Duodenal mucosa (tissue), 2 donors: Measurements from ENCODE around the gene PHF10.

Experiments
- H3K27ac ChIP-seq: one replicate; pipeline ENCODE4 v1.7.0; 2013; ENCODE audit warnings: low read depth, low read length
- H3K27me3 ChIP-seq, 2 donors: one replicate each; pipeline ENCODE4 v1.7.0; 2013; ENCODE audit warnings: low read length in 2 of 2, control low read depth in 1 of 2; ENCODE audit not compliant: insufficient read depth in 2 of 2, control insufficient read depth in 1 of 2
- H3K36me3 ChIP-seq, 2 donors: one replicate each; pipeline ENCODE4 v1.7.0; 2013; ENCODE audit warnings: low read length in 2 of 2, control low read depth in 1 of 2; ENCODE audit not compliant: insufficient read depth in 2 of 2, control insufficient read depth in 1 of 2
- H3K4me1 ChIP-seq, 2 donors: one replicate each; pipeline ENCODE4 v1.7.0; 2013; ENCODE audit warnings: low read length in 2 of 2, control low read depth in 1 of 2; ENCODE audit not compliant: insufficient read depth in 2 of 2, control insufficient read depth in 1 of 2
- H3K4me3 ChIP-seq, 2 donors: one replicate each; pipeline ENCODE4 v1.7.0; 2013; ENCODE audit warnings: low read length in 2 of 2, low read depth in 1 of 2
- H3K9ac ChIP-seq, 2 donors: one replicate each; pipeline ENCODE4 v1.7.0; 2013; ENCODE audit warnings: low read length in 2 of 2, low read depth in 1 of 2
- H3K9me3 ChIP-seq, 2 donors: one replicate each; pipeline ENCODE4 v1.7.0; 2013; ENCODE audit warnings: low read length in 2 of 2, control low read depth in 1 of 2; ENCODE audit not compliant: control insufficient read depth in 1 of 2

PHF10 gene

DNA sequence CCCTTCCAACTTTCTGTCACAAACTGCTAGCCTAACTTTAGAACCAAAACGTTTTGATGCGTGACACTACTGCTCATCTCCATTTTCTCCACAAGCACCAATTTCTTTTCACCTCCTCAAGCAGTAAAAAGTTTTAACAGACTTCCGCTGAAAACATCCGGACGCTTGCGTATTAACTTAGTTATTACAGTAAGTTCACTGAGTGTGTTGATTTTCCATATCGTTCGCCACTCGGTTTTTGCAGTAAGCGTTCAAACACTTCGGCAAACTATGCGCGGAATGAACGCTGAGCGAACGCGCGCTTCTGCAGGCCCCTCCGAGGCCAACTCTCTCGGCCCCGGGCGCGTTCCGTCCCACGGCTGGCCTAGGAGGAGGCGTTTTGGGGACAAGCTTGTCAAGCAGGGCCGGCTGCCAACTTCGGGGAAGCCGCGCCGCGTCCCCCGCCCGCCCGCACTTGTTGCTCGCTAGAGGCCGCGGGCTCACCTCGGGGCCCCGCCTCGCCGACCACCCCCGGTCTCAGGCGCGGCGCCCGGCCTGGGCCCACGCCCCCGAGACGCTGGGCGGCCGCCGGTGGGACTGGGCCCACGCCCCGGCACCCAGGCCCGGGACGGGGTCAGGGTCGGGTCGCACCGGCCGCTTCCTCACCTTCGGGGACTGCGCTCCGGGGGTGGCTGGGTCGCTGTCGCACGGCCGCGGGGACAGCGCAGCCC lies 945 bp downstream of the PHF10 start:
- peak overlapping the region; percentile 72 to 93 for H3K4me3 ChIP-seq
- no peaks in the 10 kb centered on the region for H3K9me3 ChIP-seq
- H3K27me3 ChIP-seq = no peaks in the 10 kb centered on the region
- H3K36me3 ChIP-seq = no peaks in the 10 kb centered on the region
- peak overlapping the region; percentile 82 for H3K27ac ChIP-seq
- peak overlapping the region; percentile 77 to 85 for H3K9ac ChIP-seq
- peaks cover 19 to 21% of the 10 kb centered on the region in 2 donors for H3K4me1 ChIP-seq

DNA sequence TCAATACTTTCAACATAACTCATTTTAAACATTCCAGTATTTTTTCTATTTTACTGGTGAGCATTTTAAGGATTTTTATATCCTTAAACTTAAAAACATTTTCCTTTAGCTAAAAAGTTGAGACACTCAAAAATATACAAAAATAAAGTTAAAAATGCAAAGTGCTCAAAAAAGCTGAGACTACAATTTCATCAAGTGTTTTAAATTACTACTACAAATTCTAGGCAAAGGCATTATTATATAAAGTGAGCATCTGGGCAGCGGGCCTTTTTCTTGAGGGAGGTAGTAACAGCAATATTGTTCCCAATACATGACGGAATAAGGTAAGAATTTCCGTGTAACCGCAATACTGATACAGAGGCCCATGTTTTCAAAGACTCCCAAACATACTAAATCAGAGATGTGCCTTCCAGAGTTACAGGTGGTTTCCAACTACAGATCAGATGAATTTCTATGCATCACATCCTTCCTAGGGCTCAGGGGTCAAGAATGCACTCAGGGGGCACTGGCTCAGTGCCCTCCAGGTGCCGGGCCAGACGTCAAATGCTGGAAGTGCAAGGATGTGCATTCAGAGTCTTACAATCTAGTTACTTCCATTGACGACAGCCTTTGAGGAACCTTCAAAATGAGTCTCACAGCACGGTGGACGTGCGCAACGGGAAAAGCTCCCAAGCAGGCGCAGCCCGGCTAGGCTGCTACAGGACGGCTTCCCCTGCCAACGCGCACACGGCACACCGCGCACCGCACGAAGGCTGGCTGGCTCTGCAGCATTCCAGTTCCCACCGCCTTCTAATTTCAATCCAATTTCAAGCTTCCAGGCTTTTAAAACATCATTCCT lies 1.7 kb downstream of the PHF10 start:
- no peaks in the 10 kb centered on the region for H3K36me3 ChIP-seq
- H3K27ac ChIP-seq = peak overlapping the region; percentile 7
- peak overlapping the region; percentile 72 to 93 for H3K4me3 ChIP-seq
- H3K9me3 ChIP-seq = no peaks in the 10 kb centered on the region
- peaks cover 19 to 21% of the 10 kb centered on the region in 2 donors for H3K4me1 ChIP-seq
- H3K9ac ChIP-seq = peak overlapping the region; percentile 77 to 85
- no peaks in the 10 kb centered on the region for H3K27me3 ChIP-seq

DNA sequence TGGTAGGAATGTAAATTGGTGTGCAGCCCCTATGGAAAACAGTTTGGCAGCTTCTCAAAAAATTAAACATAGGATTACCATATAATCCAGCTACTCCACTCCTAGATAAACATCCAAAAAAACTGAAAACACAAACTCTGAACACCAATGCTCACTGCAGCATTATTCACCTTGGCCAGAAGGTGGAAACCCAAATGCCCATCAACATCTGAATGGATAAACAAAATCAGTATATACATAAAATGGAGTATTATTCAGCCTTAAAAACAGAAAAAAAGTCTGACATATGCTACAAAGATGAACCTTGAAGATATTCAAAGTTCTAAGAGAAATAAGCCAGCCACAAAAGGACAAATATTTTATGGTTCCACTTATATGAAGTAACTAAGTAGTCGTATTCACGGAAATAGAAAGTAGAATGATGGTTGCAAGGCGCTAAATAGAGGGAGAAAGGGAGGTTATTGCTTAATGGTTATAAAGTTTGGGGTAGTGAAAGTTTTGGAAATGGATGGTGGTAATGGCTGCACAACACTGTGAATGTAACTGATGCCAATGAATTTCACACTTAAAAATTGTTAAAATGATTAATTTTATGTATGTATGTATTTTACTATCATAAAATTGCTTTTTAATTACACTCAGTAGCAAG lies 4.0 kb downstream of the PHF10 start:
- Histone ChIP-seq H3K9ac (no peak overlapping the region), H3K27me3 (no peaks in the 10 kb centered on the region), H3K9me3 (no peaks in the 10 kb centered on the region), H3K36me3 (peaks cover 0 to 13% of the 10 kb centered on the region in 2 donors), H3K27ac (no peak overlapping the region), H3K4me1 (peaks cover 14 to 20% of the 10 kb centered on the region in 2 donors), H3K4me3 (no peak overlapping the region)

DNA sequence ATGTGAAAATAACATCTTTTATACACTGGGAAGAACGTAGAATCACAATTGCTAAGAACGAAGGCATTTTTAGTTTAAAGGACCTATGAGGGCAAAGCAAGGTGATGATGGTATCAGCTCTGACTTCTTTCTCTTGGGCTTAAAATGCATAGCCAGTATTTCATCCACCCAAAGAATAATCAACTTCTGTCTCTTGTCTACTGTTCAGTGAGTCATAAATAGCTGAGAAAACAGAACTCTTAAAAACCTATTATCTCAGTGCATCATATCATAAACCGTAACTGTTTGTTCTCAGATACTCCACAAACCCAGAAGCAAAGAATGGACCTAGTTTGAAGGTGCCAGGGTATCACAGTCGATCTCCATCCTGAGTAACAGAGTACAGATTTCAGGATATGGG lies 5.2 kb downstream of the PHF10 start:
- H3K9me3 ChIP-seq = no peaks in the 10 kb centered on the region
- no peaks in the 10 kb centered on the region for H3K27me3 ChIP-seq
- no peak overlapping the region for H3K27ac ChIP-seq
- peaks cover 0 to 25% of the 10 kb centered on the region in 2 donors for H3K36me3 ChIP-seq
- H3K4me1 ChIP-seq = peaks cover 10 to 15% of the 10 kb centered on the region in 2 donors
- H3K4me3 ChIP-seq = no peak overlapping the region
- H3K9ac ChIP-seq = no peak overlapping the region

DNA sequence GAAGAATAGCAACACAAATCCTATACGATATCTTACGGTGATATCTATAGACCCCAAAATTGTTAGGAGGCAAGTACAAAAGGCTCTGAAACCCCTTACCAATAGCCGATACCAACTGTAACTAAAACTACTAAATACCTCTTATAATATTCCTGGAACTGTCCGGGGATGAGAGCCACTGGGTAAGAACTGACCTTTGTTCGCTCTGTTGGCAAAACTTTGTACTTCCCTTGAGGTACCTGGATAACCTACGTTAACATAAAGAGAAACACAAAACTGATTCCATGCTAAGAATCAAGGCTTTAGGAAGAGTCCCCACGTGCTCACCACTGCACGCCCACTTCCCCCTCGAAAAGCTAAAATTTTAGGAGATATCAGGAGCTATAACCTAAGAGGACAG lies 9.7 kb downstream of the PHF10 start:
- Histone ChIP-seq H3K36me3 (peaks cover 4 to 49% of the 10 kb centered on the region in 2 donors), H3K4me3 (no peak overlapping the region), H3K9me3 (no peaks in the 10 kb centered on the region), H3K4me1 (no peaks in the 10 kb centered on the region), H3K27me3 (no peaks in the 10 kb centered on the region), H3K27ac (no peak overlapping the region), H3K9ac (no peak overlapping the region)

DNA sequence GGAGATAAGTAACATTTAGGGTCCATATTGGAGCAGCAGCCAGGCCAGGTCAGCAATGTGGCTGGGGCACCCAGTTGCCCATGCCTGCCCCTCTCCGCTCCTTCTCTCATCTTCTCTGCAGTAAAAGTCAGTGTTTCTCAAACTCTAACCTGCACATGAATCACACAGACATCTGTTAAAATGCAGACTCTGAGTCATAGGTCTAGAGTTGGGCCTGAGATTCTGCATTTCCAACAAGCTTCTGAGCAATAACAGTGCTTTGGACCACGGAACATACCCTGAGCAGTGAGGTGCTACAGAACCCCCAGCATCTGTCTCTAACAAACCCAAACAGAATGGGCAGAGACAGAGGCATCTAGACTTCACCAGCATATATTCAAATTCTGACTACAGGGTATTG lies 10.1 kb downstream of the PHF10 start:
- Histone ChIP-seq H3K9ac (no peak overlapping the region), H3K4me1 (no peaks in the 10 kb centered on the region), H3K36me3 (peaks cover 5 to 53% of the 10 kb centered on the region in 2 donors), H3K27ac (no peak overlapping the region), H3K27me3 (no peaks in the 10 kb centered on the region), H3K9me3 (no peaks in the 10 kb centered on the region), H3K4me3 (no peak overlapping the region)

DNA sequence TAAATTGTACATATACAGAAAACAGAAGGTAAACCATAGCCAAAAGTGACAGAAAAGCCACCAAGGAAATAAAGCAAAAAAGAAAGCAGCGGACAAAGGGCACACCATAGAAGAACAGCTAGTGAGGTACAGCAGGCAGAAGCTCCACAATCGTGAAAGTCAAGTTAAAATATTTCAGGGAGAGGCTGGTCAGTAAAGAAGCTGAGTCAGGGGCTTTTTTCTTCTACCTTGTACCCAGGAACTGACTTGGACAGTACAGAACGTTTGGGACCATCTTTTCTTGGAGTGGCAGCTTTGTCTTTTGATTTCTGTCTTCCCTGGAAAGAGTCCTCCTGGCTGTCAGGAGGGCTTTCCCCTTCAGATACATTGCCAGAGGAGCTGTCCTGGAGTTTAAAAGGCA lies 14.3 kb downstream of the PHF10 start:
- no peak overlapping the region for H3K4me3 ChIP-seq
- no peaks in the 10 kb centered on the region for H3K9me3 ChIP-seq
- H3K27ac ChIP-seq = no peak overlapping the region
- H3K4me1 ChIP-seq = peaks cover 0 to 8% of the 10 kb centered on the region in 2 donors
- H3K27me3 ChIP-seq = no peaks in the 10 kb centered on the region
- H3K36me3 ChIP-seq = peaks cover 8 to 45% of the 10 kb centered on the region in 2 donors
- H3K9ac ChIP-seq = no peak overlapping the region

DNA sequence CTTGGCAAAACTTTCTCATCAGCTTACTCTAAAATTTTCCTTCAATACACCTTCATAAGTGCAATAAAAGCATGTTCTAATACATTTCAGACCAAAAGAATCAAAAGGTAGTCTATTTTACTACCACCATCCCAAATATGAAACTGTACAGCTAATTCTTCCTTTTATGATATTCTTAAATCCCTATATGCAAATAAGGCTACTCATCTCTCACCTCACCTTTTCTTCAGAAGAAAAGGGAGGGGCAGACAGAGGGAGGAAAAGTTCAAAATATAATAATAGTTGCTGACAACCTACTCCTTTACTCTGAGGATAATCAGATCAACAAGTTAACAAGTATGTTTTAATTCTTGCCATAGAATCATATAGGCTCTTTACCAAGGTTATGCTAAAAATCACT lies 15.0 kb downstream of the PHF10 start:
- no peak overlapping the region for H3K9ac ChIP-seq
- H3K4me3 ChIP-seq = no peak overlapping the region
- no peaks in the 10 kb centered on the region for H3K27me3 ChIP-seq
- no peaks in the 10 kb centered on the region for H3K9me3 ChIP-seq
- H3K27ac ChIP-seq = no peak overlapping the region
- peaks cover 8 to 40% of the 10 kb centered on the region in 2 donors for H3K36me3 ChIP-seq
- H3K4me1 ChIP-seq = peaks cover 2 to 15% of the 10 kb centered on the region in 2 donors

DNA sequence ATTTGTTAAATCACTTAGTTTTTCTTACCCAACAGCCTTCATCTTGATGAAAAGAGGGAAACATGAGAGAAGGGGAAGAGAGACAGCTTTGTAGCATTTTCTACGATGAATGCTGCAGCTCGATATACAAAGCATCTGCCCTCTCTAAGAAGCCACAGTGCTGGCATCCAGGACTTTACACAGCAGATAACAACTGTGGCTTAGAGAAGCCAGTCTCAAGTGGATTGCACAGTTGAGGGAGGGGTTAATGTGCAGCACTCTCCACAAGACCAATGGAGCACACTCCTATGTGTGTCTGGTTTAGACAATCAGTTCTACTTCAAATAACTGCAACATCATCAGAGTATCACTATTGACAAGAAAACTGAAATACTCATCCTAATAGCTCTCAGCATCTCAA lies 16.5 kb downstream of the PHF10 start:
- Histone ChIP-seq H3K9ac (no peak overlapping the region), H3K4me1 (peaks cover 16 to 30% of the 10 kb centered on the region in 2 donors), H3K27me3 (no peaks in the 10 kb centered on the region), H3K27ac (no peak overlapping the region), H3K4me3 (no peak overlapping the region), H3K36me3 (peaks cover 8 to 34% of the 10 kb centered on the region in 2 donors), H3K9me3 (no peaks in the 10 kb centered on the region)

DNA sequence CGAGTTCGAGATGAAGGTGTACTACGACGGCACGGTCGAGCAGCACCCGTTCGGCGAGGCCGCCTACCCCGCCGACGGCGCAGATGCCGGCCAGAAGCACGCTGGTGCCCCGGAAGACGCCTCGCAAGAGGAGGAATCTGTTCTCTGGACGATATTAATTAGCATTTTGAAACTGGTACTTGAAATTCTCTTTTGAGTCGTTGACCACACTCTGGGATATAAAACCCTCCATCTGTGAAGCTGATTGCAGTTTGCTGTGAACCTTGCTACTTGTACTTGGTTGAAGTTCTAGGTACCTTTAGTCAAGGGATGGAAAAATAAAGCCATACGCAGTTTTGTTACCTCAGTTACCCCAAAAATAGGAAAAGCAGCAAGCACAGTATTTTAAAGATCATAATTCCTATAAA lies 21.5 kb downstream of the PHF10 start:
- Histone ChIP-seq H3K36me3 (peaks cover 0 to 14% of the 10 kb centered on the region in 2 donors), H3K4me3 (peak overlapping the region; percentile 90 to 97), H3K9ac (peak overlapping the region; percentile 84 to 89), H3K27ac (peak overlapping the region; percentile 97), H3K9me3 (no peaks in the 10 kb centered on the region), H3K4me1 (peaks cover 29 to 44% of the 10 kb centered on the region in 2 donors), H3K27me3 (no peaks in the 10 kb centered on the region)
